DND-41 (cell line): Measurements from ENCODE around the gene NTM.

Experiments used
- ATAC-seq: fragments of 200-7000 bp; cut with Tn5 transposase; 3 replicates; pipeline ENCODE4 v1.9.1; 2021; ENCODE audit warnings: low read depth; ENCODE audit not compliant: insufficient read depth
- DNase-seq: peaks from one replicate; pipeline ENCODE4 v3.0.0-alpha.2; 2020
- H2AFZ ChIP-seq: 2 replicates; pipeline ENCODE4 v1.6.0; 2012; ENCODE audit warnings: low read depth, low read length
- H3K27ac ChIP-seq: 2 replicates; pipeline ENCODE4 v1.5.1; 2012; ENCODE audit warnings: low read length, inconsistent platforms
- H3K27me3 ChIP-seq: fragments of 200-600 bp; sonication (generic); 2 replicates; pipeline ENCODE4 v1.6.0; 2012; ENCODE audit warnings: low read length, mild to moderate bottlenecking, inconsistent platforms; ENCODE audit not compliant: insufficient read depth, poor library complexity
- H3K36me3 ChIP-seq: 2 replicates; pipeline ENCODE4 v1.5.1; 2012; ENCODE audit warnings: low read length, inconsistent platforms; ENCODE audit not compliant: insufficient read depth
- H3K4me1 ChIP-seq: 2 replicates; pipeline ENCODE4 v1.5.1; 2012; ENCODE audit warnings: mild to moderate bottlenecking, low read length; ENCODE audit not compliant: insufficient read depth
- H3K4me2 ChIP-seq: 2 replicates; pipeline ENCODE4 v1.6.0; 2012; ENCODE audit warnings: mild to moderate bottlenecking, moderate library complexity, low read length, inconsistent platforms; ENCODE audit not compliant: insufficient read depth
- H3K4me3 ChIP-seq, 2 experiments: fragments of 200-600 bp in 1 of 2; shearing (Covaris generic) in 1 of 2; 2 replicates each; pipeline ENCODE4 v1.5.1; 2012 to 2016; ENCODE audit warnings: inconsistent platforms in 2 of 2, low read length in 2 of 2, mild to moderate bottlenecking in 2 of 2, low read depth in 1 of 2, moderate library complexity in 1 of 2
- H3K79me2 ChIP-seq: 2 replicates; pipeline ENCODE4 v1.6.0; 2012; ENCODE audit warnings: low read length, inconsistent platforms; ENCODE audit not compliant: insufficient read depth
- H3K9ac ChIP-seq: 2 replicates; pipeline ENCODE4 v1.6.0; 2012; ENCODE audit warnings: low read depth, mild to moderate bottlenecking, inconsistent platforms, low read length, moderate library complexity
- H3K9me3 ChIP-seq: 2 replicates; pipeline ENCODE4 v1.5.1; 2012; ENCODE audit warnings: low read length, moderate library complexity, mild to moderate bottlenecking, inconsistent platforms; ENCODE audit not compliant: insufficient read depth, severe bottlenecking
- H4K20me1 ChIP-seq: 2 replicates; pipeline ENCODE4 v1.6.0; 2012; ENCODE audit warnings: low read length; ENCODE audit not compliant: insufficient read depth
- CTCF ChIP-seq: IDR thresholded peaks from 2 replicates; pipeline ENCODE4 v1.5.1; 2012; ENCODE audit warnings: borderline replicate concordance, low read length, moderate library complexity, mild to moderate bottlenecking; ENCODE audit not compliant: poor library complexity, severe bottlenecking; ENCODE audit errors: extremely low read depth
- EZH2 ChIP-seq: IDR thresholded peaks from 3 replicates; pipeline ENCODE4 v1.6.1; 2012; ENCODE audit warnings: borderline replicate concordance, low read depth, mild to moderate bottlenecking, moderate library complexity, low read length, inconsistent platforms; ENCODE audit not compliant: severe bottlenecking

NTM gene

GRCh38 chr11:132154781-132155180 is 784.4 kb downstream of the NTM start:
- no peak overlapping the region for H2AFZ ChIP-seq
- peaks cover 6% of the 10 kb centered on the region for H3K27me3 ChIP-seq
- H3K9ac ChIP-seq: no peak overlapping the region
- no peak overlapping the region for H3K4me3 ChIP-seq
- H3K36me3 ChIP-seq: no peaks in the 10 kb centered on the region
- ATAC-seq (no peak), DNase-seq (no peak)
- H4K20me1 ChIP-seq: no peaks in the 10 kb centered on the region
- no peak for TF ChIP-seq EZH2
- no peak overlapping the region for H3K27ac ChIP-seq
- H3K79me2 ChIP-seq: no peaks in the 10 kb centered on the region
- H3K9me3 ChIP-seq: no peaks in the 10 kb centered on the region
- no peak overlapping the region for H3K4me2 ChIP-seq
- no peaks in the 10 kb centered on the region for H3K4me1 ChIP-seq

DNA sequence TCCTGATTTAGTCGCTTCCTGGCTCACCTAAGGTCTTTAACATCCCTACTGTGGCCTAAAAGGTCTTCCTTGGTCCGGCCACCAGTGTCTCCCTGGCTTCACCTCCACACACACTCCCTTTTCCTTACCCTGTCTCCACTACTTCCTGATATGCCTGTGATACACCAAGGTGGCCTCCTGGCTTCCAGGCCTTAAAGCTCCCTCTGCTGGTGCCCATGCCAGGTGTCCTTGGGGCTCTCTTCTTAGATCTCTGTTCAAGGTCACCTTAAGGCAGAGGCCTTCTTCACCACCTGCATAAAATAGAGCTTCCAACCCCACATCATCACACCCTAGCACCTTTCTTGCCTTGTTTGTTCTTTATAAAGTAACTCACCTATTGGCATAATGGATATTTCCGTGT is 787.7 kb downstream of the NTM start:
- DNase-seq (peak; percentile 9), ATAC-seq (no peak)
- Histone ChIP-seq H3K9ac (no peak overlapping the region), H2AFZ (no peak overlapping the region), H3K27ac (no peak overlapping the region), H3K4me2 (no peak overlapping the region), H3K27me3 (peaks cover 4% of the 10 kb centered on the region), H3K4me1 (no peaks in the 10 kb centered on the region), H3K9me3 (no peaks in the 10 kb centered on the region), H3K4me3 (no peak overlapping the region), H4K20me1 (no peaks in the 10 kb centered on the region), H3K36me3 (no peaks in the 10 kb centered on the region), H3K79me2 (no peaks in the 10 kb centered on the region)
- no peak for TF ChIP-seq EZH2
- peak; percentile 52 for TF ChIP-seq CTCF

- H3K4me1 ChIP-seq: no peaks in the 10 kb centered on the region
- H4K20me1 ChIP-seq: no peaks in the 10 kb centered on the region
- no peak overlapping the region for H2AFZ ChIP-seq
These were observed 788.3 kb downstream of the NTM start for GRCh38 chr11:132158696-132159095.

More at GRCh38 chr11:132158696-132159095, 788.3 kb downstream of the NTM start:
- ATAC-seq: no peak
- TF ChIP-seq CTCF: no peak
- no peak for TF ChIP-seq EZH2
- H3K79me2 ChIP-seq: no peaks in the 10 kb centered on the region
- H3K4me2 ChIP-seq: no peak overlapping the region
- H3K36me3 ChIP-seq: no peaks in the 10 kb centered on the region
- H3K27ac ChIP-seq: no peak overlapping the region
- H3K27me3 ChIP-seq: peaks cover 4% of the 10 kb centered on the region
- H3K9me3 ChIP-seq: no peaks in the 10 kb centered on the region
- H3K4me3 ChIP-seq: no peak overlapping the region
- H3K9ac ChIP-seq: no peak overlapping the region
- DNase-seq: no peak
